ENCODE measurements around the gene MAD1L1. TPM values are rescaled to one million over a fixed set of nuclear protein-coding genes. Genes with fewer than 3 reads are reported as not detected.
A peak's percentile ranks its signal among the peaks of the same experiment; 100 is the strongest.

Gene MAD1L1
- 49.7 and 53.8 TPM in 2 replicates for total RNA-seq
- long read RNA-seq, transcript MAD1L1-204 (19 exons, 2,991 nt): major isoform, 5 of 55 reads
- long read RNA-seq, partial matches to known transcripts: 5 of 55 reads
- long read RNA-seq, other reads (novel, unspliced or antisense): 43 of 55 reads

GRCh38 chr7:2232766-2233520, at the start of gene MAD1L1:
Gene MAD1L1 (minus strand): TSS chr7:2232945. CDS start chr7:2230133, 2,812 bp downstream.
- Mint-ChIP-seq H3K4me3 (peak within 1 kb of the TSS; percentile 95), H3K27me3 (ENCODE audit: low read depth) (no peaks in the 10 kb centered on the region), H3K27ac (ENCODE audit: unreplicated experiment) (peak within 1 kb of the TSS; percentile 97), H3K9me3 (no peaks in the 10 kb centered on the region), H3K36me3 (ENCODE audit: low read depth) (peaks cover 8% of the 10 kb centered on the region), H3K4me1 (peaks cover 16% of the 10 kb centered on the region)
- peak; percentile 89 for DNase-seq (ENCODE audit: low read depth, low spot score)
- TF ChIP-seq CTCF (conservative IDR thresholded peaks at IDR 0.05): no peak

- H3K4me3 Mint-ChIP-seq: no peak overlapping the region
- peaks cover 18% of the 10 kb centered on the region for H3K4me1 Mint-ChIP-seq
- H3K27ac Mint-ChIP-seq (ENCODE audit: unreplicated experiment): peak overlapping the region; percentile 89
- H3K36me3 Mint-ChIP-seq (ENCODE audit: low read depth): no peaks in the 10 kb centered on the region
- no peak for DNase-seq (ENCODE audit: low read depth, low spot score)
- H3K27me3 Mint-ChIP-seq (ENCODE audit: low read depth): no peaks in the 10 kb centered on the region
- TF ChIP-seq CTCF (conservative IDR thresholded peaks at IDR 0.05): no peak
- H3K9me3 Mint-ChIP-seq: no peaks in the 10 kb centered on the region
Measured at GRCh38 chr7:2282185-2282751, 49.5 kb upstream of the MAD1L1 start.

- TF ChIP-seq CTCF (conservative IDR thresholded peaks at IDR 0.05): no peak
- peaks cover 18% of the 10 kb centered on the region for H3K4me1 Mint-ChIP-seq
- no peaks in the 10 kb centered on the region for H3K27me3 Mint-ChIP-seq (ENCODE audit: low read depth)
- H3K4me3 Mint-ChIP-seq: no peak overlapping the region
- no peaks in the 10 kb centered on the region for H3K36me3 Mint-ChIP-seq (ENCODE audit: low read depth)
- H3K9me3 Mint-ChIP-seq: no peaks in the 10 kb centered on the region
- peak overlapping the region; percentile 21 for H3K27ac Mint-ChIP-seq (ENCODE audit: unreplicated experiment)
- no peak for DNase-seq (ENCODE audit: low read depth, low spot score)
Measured at GRCh38 chr7:2281541-2281940, 48.8 kb upstream of the MAD1L1 start.

- DNase-seq (ENCODE audit: low read depth, low spot score): no peak
- H3K27ac Mint-ChIP-seq (ENCODE audit: unreplicated experiment): no peak overlapping the region
- no peaks in the 10 kb centered on the region for H3K36me3 Mint-ChIP-seq (ENCODE audit: low read depth)
- no peaks in the 10 kb centered on the region for H3K9me3 Mint-ChIP-seq
- H3K27me3 Mint-ChIP-seq (ENCODE audit: low read depth): no peaks in the 10 kb centered on the region
- no peak for TF ChIP-seq CTCF (conservative IDR thresholded peaks at IDR 0.05)
- no peak overlapping the region for H3K4me3 Mint-ChIP-seq
- H3K4me1 Mint-ChIP-seq: peaks cover 18% of the 10 kb centered on the region
Measured at GRCh38 chr7:2280424-2280823, 47.7 kb upstream of the MAD1L1 start.

- H3K4me3 Mint-ChIP-seq: no peak overlapping the region
- H3K4me1 Mint-ChIP-seq: peaks cover 18% of the 10 kb centered on the region
- no peak for DNase-seq (ENCODE audit: low read depth, low spot score)
- no peaks in the 10 kb centered on the region for H3K27me3 Mint-ChIP-seq (ENCODE audit: low read depth)
- no peaks in the 10 kb centered on the region for H3K36me3 Mint-ChIP-seq (ENCODE audit: low read depth)
- H3K27ac Mint-ChIP-seq (ENCODE audit: unreplicated experiment): peak overlapping the region; percentile 72
- H3K9me3 Mint-ChIP-seq: no peaks in the 10 kb centered on the region
- no peak for TF ChIP-seq CTCF (conservative IDR thresholded peaks at IDR 0.05)
Measured at GRCh38 chr7:2279896-2280295, 47.2 kb upstream of the MAD1L1 start.

All from neural crest cell (in vitro differentiated cells).